Spleen (tissue), 7 donors: Measurements from ENCODE around the gene ICAM3.

Source experiments
- CTCF ChIP-seq, 11 experiments: fragments of 200-600 bp in 7 of 11; fragments of 450-650 bp in 4 of 11; sonication (generic) in 4 of 11; IDR thresholded peaks in 8 of 11; conservative IDR thresholded peaks in 3 of 11; 1 replicate in 7 of 11; 2 replicates in 4 of 11; pipeline versions ENCODE4 v1.4.0 to v1.8.0; 2016 to 2021; ENCODE audit warnings: antibody characterized with exemption in 11 of 11, inconsistent platforms in 4 of 11, mild to moderate bottlenecking in 1 of 11
- POLR2A ChIP-seq, 3 donors: fragments of 450-650 bp; IDR thresholded peaks; one replicate each; pipeline ENCODE4 v1.5.1; 2017; ENCODE audit warnings: antibody characterized with exemption in 3 of 3, mild to moderate bottlenecking in 1 of 3
- POLR2AphosphoS5 ChIP-seq, 3 donors: sonication (generic); formaldehyde crosslinking; IDR thresholded peaks; one replicate each; pipeline ENCODE4 v1.5.1; 2017; ENCODE audit warnings: antibody characterized with exemption in 3 of 3
- donor health status: DM: no; HTN: no; CAD: no; lungs with moderate emphysema.
- donor health status: DM: no; HTN: no; CAD: no.
- donor health status: DM: no; HTN: no; CAD: no.

- no peak for TF ChIP-seq CTCF (IDR thresholded peaks at IDR 0.05 in 8 of 11, conservative IDR thresholded peaks at IDR 0.05 in 3 of 11)
- no peak for TF ChIP-seq POLR2AphosphoS5 (IDR thresholded peaks at IDR 0.05)
- TF ChIP-seq POLR2A (IDR thresholded peaks at IDR 0.05) = no peak
Observed at GRCh38 chr19:10356431-10356830, 17.0 kb upstream of the ICAM3 start.
